Activated CD4-positive, alpha-beta T cell treated with anti-CD3 and anti-CD28 coated beads, Interleukin-2, amount 50 U/mL, for 48 hours (primary cell): Measurements from ENCODE around the gene ZNF701.
"Not testable (repeated sequence)": the region's sequence is repeated elsewhere in the genome, so short reads cannot be mapped to it uniquely, and the experiment has no call there.

Experiments used
- DNase-seq, 2 experiments: peaks; one replicate each; pipeline ENCODE4 v3.0.0-alpha.2; 2020

ZNF701 gene

GRCh38 chr19:52567921-52568320 lies 2.2 kb upstream of the ZNF701 start:
- no peak for DNase-seq

DNA sequence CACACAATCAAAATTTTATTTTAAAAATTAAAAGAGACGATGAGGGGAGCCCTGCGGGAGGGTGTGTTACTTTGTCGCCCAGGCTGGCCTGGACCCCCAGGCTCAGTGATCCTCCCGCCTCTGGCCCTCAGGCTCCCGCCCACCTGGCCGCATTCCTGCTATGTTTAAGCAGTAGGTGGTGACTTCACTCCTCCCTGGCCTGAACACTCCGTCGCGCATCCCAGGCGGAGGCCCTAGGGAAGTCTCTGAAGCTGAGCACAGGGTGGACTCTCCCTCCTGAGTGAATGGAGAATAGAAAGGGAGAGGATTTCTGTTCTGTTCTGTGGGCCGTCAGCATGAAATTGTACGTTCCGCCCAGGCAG lies 468 bp upstream of the ZNF701 start:
- not testable (repeated sequence) for DNase-seq

- no peak for DNase-seq
Measured at GRCh38 chr19:52584736-52585440, 14.8 kb downstream of the ZNF701 start.

- no peak for DNase-seq
Measured at GRCh38 chr19:52585604-52586003, 15.5 kb downstream of the ZNF701 start.

DNA sequence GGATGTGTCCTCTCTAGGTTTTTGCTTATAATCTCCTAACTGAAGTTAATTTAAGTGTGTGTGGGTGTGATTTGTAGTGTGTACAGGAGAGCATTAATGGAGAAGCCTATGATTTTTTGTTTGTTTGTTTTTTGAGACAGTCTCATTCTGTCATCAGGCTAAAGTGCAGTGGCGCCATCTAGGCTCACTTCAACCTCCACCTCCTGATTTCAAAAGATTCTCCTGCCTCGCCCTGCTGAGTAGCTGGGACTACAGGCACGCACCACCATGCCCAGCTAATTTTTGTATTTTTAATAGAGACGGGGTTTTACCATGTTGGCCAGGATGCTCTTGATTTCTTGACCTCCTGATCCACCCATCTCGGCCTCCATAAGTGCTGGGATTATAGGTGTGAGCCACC lies 20.6 kb downstream of the ZNF701 start:
- no peak for DNase-seq

DNA sequence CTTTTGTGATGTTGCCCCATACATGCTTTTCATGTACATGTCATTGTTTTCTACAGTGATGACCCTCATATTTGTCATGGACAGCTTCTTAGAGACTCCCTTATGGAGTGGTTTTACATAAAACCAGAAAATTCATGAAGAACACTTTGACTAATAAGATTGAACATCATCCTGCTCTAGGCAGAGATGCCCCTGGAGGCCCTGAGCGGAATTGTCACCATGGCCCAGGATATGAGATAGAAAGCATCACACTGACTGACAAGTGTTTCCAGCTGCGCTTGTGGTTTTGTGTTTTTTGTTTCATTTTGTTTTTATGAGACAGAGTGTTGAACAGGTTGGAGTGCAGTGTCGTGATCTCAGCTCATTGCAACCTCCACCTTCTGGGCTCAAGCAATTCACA lies 22.2 kb downstream of the ZNF701 start:
- no peak for DNase-seq

GRCh38 chr19:52593441-52593840 lies 23.4 kb downstream of the ZNF701 start:
- DNase-seq: not testable (repeated sequence)

GRCh38 chr19:52599241-52599640 lies 29.2 kb downstream of the ZNF701 start:
- DNase-seq: no peak

- DNase-seq: peak in 1 of 2 experiments; percentile 11
Measured at GRCh38 chr19:52600639-52601024, 30.5 kb downstream of the ZNF701 start.

- DNase-seq: peak; percentile 95 to 96
Measured at GRCh38 chr19:52601025-52601973, 31.2 kb downstream of the ZNF701 start.

- not testable (repeated sequence) for DNase-seq
Measured at GRCh38 chr19:52601974-52602366, 31.9 kb downstream of the ZNF701 start.

DNA sequence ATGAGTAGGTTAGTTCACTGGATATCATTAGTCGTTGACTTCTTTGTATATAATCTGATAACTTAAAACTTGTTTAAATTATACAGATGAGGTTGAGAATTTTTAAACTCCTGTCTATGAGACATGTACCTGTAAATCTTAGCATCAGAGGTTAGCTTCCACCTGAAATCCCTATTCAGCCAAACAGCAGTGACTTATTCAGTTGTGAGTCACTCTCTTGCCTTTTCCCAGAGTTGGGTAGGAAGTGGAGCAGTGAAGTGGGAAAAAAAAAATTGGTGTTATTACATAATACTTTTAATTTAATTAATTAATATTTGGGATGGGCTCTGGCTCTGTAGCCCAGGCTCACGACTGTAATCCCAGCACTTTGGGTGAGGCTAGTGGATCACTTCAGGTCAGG lies 32.9 kb downstream of the ZNF701 start:
- DNase-seq: no peak

- DNase-seq: no peak
Measured at GRCh38 chr19:52603558-52604207, 33.6 kb downstream of the ZNF701 start.

GRCh38 chr19:52613299-52613906 lies 43.3 kb downstream of the ZNF701 start:
- DNase-seq: no peak

- DNase-seq: no peak
Measured at GRCh38 chr19:52621376-52621775, 51.3 kb downstream of the ZNF701 start.

- DNase-seq: no peak
Measured at GRCh38 chr19:52622261-52622660, 52.2 kb downstream of the ZNF701 start.

GRCh38 chr19:52626915-52627314 lies 56.8 kb downstream of the ZNF701 start:
- no peak for DNase-seq

- not testable (repeated sequence) for DNase-seq
Measured at GRCh38 chr19:52627441-52627840, 57.4 kb downstream of the ZNF701 start.

- no peak for DNase-seq
Measured at GRCh38 chr19:52635786-52636570, 65.9 kb downstream of the ZNF701 start.
